Liver (tissue), 3 donors: ENCODE measurements around the gene TSPAN12.

ENCODE experiments used
- FOXA1 ChIP-seq: IDR thresholded peaks from 2 replicates; pipeline ENCODE4 v1.6.1; 2016; ENCODE audit warnings: antibody characterized with exemption
- GABPA ChIP-seq, 2 donors: IDR thresholded peaks in 1 of 2; conservative IDR thresholded peaks in 1 of 2; 2 replicates each; pipeline ENCODE4 v1.6.1; 2016; ENCODE audit warnings: antibody characterized with exemption in 2 of 2, mild to moderate bottlenecking in 1 of 2, moderate library complexity in 1 of 2
- HNF4G ChIP-seq: IDR thresholded peaks from 2 replicates; pipeline ENCODE4 v1.6.1; 2016; ENCODE audit warnings: antibody characterized with exemption
- JUND ChIP-seq, 2 donors: IDR thresholded peaks; 2 replicates each; pipeline ENCODE4 v1.6.1; 2016; ENCODE audit warnings: antibody characterized with exemption in 2 of 2
- NR2F2 ChIP-seq: IDR thresholded peaks from 2 replicates; pipeline ENCODE4 v1.6.1; 2016; ENCODE audit warnings: antibody characterized with exemption
- RAD21 ChIP-seq, 2 donors: IDR thresholded peaks; 2 replicates each; pipeline ENCODE4 v1.6.1; 2016; ENCODE audit warnings: antibody characterized with exemption in 2 of 2, mild to moderate bottlenecking in 2 of 2
- SP1 ChIP-seq: IDR thresholded peaks from 2 replicates; pipeline ENCODE4 v1.6.1; 2018; ENCODE audit warnings: antibody characterized with exemption, mild to moderate bottlenecking
- TAF1 ChIP-seq: conservative IDR thresholded peaks from 2 replicates; pipeline ENCODE4 v1.6.1; 2016; ENCODE audit warnings: antibody characterized with exemption, mild to moderate bottlenecking
- YY1 ChIP-seq: IDR thresholded peaks from 2 replicates; pipeline ENCODE4 v1.6.1; 2016; ENCODE audit warnings: antibody characterized with exemption, mild to moderate bottlenecking
- TF ChIP-seq, protein P1 (sequence below): fragments of 150-350 bp; IDR thresholded peaks from 2 replicates; pipeline ENCODE4 v1.5.1; 2017; ENCODE audit warnings: improper control_type of control experiment, low read depth, low read length; ENCODE audit not compliant: missing input control
- TF ChIP-seq, protein P2 (sequence below): IDR thresholded peaks from 2 replicates; pipeline ENCODE4 v1.6.1; 2016; ENCODE audit warnings: antibody characterized with exemption, mild to moderate bottlenecking
- TF ChIP-seq, protein P3 (sequence below): IDR thresholded peaks from 2 replicates; pipeline ENCODE4 v1.6.1; 2016; ENCODE audit warnings: antibody characterized with exemption
- TF ChIP-seq, protein P4 (sequence below): IDR thresholded peaks from 2 replicates; pipeline ENCODE4 v1.6.1; 2016; ENCODE audit warnings: antibody characterized with exemption
- donor health status: healthy.
- donor health status: healthy.

DNA sequence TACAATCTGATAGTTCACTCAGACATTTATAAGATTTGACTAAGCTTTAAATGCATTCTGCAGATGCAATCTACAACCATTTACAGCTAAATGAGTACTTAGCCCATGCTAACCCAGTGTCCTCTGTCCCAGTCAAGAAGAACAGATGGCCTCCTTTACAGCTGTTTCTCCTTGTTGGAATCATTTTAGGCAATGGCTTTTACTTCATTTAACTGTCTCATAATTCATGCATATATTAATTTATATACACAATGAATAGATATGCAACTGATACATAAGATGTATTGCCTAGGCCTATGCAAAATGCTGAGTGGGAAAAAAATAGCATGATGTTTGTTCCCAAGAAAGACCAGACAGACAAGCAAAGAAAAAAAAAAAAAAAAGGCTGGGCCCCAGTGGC is 82.2 kb downstream of the TSPAN12 start:
- TF ChIP-seq, protein P1, sequence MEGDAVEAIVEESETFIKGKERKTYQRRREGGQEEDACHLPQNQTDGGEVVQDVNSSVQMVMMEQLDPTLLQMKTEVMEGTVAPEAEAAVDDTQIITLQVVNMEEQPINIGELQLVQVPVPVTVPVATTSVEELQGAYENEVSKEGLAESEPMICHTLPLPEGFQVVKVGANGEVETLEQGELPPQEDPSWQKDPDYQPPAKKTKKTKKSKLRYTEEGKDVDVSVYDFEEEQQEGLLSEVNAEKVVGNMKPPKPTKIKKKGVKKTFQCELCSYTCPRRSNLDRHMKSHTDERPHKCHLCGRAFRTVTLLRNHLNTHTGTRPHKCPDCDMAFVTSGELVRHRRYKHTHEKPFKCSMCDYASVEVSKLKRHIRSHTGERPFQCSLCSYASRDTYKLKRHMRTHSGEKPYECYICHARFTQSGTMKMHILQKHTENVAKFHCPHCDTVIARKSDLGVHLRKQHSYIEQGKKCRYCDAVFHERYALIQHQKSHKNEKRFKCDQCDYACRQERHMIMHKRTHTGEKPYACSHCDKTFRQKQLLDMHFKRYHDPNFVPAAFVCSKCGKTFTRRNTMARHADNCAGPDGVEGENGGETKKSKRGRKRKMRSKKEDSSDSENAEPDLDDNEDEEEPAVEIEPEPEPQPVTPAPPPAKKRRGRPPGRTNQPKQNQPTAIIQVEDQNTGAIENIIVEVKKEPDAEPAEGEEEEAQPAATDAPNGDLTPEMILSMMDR: no peak
- TF ChIP-seq FOXA1: no peak
- no peak for TF ChIP-seq GABPA (IDR thresholded peaks at IDR 0.05 in 1 of 2, conservative IDR thresholded peaks at IDR 0.05 in 1 of 2)
- no peak for TF ChIP-seq JUND (IDR thresholded peaks at IDR 0.05)
- TF ChIP-seq YY1: no peak
- no peak for TF ChIP-seq NR2F2
- TF ChIP-seq, protein P2, sequence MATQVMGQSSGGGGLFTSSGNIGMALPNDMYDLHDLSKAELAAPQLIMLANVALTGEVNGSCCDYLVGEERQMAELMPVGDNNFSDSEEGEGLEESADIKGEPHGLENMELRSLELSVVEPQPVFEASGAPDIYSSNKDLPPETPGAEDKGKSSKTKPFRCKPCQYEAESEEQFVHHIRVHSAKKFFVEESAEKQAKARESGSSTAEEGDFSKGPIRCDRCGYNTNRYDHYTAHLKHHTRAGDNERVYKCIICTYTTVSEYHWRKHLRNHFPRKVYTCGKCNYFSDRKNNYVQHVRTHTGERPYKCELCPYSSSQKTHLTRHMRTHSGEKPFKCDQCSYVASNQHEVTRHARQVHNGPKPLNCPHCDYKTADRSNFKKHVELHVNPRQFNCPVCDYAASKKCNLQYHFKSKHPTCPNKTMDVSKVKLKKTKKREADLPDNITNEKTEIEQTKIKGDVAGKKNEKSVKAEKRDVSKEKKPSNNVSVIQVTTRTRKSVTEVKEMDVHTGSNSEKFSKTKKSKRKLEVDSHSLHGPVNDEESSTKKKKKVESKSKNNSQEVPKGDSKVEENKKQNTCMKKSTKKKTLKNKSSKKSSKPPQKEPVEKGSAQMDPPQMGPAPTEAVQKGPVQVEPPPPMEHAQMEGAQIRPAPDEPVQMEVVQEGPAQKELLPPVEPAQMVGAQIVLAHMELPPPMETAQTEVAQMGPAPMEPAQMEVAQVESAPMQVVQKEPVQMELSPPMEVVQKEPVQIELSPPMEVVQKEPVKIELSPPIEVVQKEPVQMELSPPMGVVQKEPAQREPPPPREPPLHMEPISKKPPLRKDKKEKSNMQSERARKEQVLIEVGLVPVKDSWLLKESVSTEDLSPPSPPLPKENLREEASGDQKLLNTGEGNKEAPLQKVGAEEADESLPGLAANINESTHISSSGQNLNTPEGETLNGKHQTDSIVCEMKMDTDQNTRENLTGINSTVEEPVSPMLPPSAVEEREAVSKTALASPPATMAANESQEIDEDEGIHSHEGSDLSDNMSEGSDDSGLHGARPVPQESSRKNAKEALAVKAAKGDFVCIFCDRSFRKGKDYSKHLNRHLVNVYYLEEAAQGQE: no peak
- TF ChIP-seq RAD21 (IDR thresholded peaks at IDR 0.05): no peak
- TF ChIP-seq SP1: no peak
- TF ChIP-seq, protein P3, sequence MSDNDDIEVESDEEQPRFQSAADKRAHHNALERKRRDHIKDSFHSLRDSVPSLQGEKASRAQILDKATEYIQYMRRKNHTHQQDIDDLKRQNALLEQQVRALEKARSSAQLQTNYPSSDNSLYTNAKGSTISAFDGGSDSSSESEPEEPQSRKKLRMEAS: no peak
- TF ChIP-seq, protein P4, sequence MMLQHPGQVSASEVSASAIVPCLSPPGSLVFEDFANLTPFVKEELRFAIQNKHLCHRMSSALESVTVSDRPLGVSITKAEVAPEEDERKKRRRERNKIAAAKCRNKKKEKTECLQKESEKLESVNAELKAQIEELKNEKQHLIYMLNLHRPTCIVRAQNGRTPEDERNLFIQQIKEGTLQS: no peak
- no peak for TF ChIP-seq TAF1
- no peak for TF ChIP-seq HNF4G
